ENCODE data around the gene GMPS. TPM values are rescaled to one million over a fixed set of nuclear protein-coding genes. Genes with fewer than 3 reads are reported as not detected.
"Not testable (repeated sequence)": the region's sequence is repeated elsewhere in the genome, so short reads cannot be mapped to it uniquely, and the experiment has no call there.

The GMPS gene
- total and polyA plus RNA-seq, 9 of the 15 experiments (the other 6 are each of a cell fraction or from before 2014, with no cell fraction given), result 73.7 to 282 (median 156) TPM

DNA sequence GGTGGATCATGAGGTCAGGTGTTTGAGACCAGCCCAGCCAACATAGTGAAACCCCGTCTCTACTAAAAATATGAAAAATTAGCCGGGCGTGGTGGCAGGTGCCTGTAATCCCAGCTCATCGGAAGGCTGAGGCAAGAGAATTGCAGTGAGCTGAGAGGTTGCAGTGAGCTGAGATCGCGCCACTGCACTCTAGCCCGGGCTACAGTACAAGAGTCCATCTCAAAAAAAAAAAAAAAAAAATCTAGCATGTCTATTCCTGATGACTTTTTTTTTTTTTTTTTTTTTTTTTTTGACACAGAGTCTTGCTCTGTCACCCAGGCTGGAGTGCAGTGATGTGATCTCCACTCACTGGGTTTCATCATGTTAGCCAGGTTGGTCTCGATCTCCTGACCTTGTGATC, 15.9 kb downstream of the GMPS start:
- FAIRE-seq; H3K9me1 ChIP-seq (ENCODE audit: control insufficient read depth, insufficient read depth, low read length); H3K4me3 ChIP-seq; in situ Hi-C loops (cut with MboI); H2AFZ ChIP-seq (ENCODE audit: low read depth, low read length); DNase-seq (ENCODE audit: extremely low read depth in 1 of 4, low spot score in 3 of 4); H3K9me3 ChIP-seq (replicated peaks; ENCODE audit: control insufficient read depth, insufficient read depth, low read depth, low read length); BruUV-seq (replicated peaks); intact Hi-C loops (cut with micrococcal nuclease); H3K4me2 ChIP-seq (ENCODE audit: insufficient read depth, low read length); H3K27ac ChIP-seq (ENCODE audit: extremely low read depth, low read depth, low read length); H4K20me1 ChIP-seq (replicated peaks; ENCODE audit: control insufficient read depth, insufficient read depth, low read length); H3K36me3 ChIP-seq (ENCODE audit: control insufficient read depth, insufficient read depth, low read length); H3K27me3 ChIP-seq (ENCODE audit: control insufficient read depth in 2 of 2, insufficient read depth in 2 of 2, low read length in 2 of 2): not testable (repeated sequence)
- Histone ChIP-seq H3K4me1 (replicated peaks in 1 of 2; ENCODE audit: control insufficient read depth in 2 of 2, insufficient read depth in 2 of 2, low read length in 2 of 2) (peaks cover 26 to 38% of the 10 kb centered on the region in 2 experiments), H3K9ac (ENCODE audit: insufficient read depth in 1 of 2, low read depth in 2 of 2, low read length in 2 of 2) (0 out of 4 replicates have a peak overlapping the region, but pooled peaks of 1 of the 2 experiments have one; percentile 28), H3K79me2 (ENCODE audit: control insufficient read depth, insufficient read depth, low read length) (peaks cover 99% of the 10 kb centered on the region)
- WGBS (ENCODE audit: insufficient coverage, low coverage, missing lambda C conversion rate), result 70% methylated on average over 6 of the region's 8 CpGs
- CTCF ChIA-PET (ENCODE audit: low intra/inter-chr PET ratio), result interaction anchor here (0.6 kb wide), 1 partner anchor 28 kb away, joined by 4 read pairs; no protein-coding TSS in a partner anchor
- POLR2A ChIA-PET, result interaction anchor here (0.6 to 6.6 kb wide), 6 partner anchors 10 to 538 kb away, joined by 3 to 64 read pairs (median 4); partner anchors contain the start of genes C3orf33, GMPS and SLC33A1
- peak; percentile 5 for ATAC-seq
- TF ChIP-seq ZNF384 (IDR thresholded peaks at IDR 0.05; ENCODE audit: low read depth, low read length) (peak; percentile 82), CEBPG (CRISPR knock-in tag; IDR thresholded peaks at IDR 0.05) (0 out of 2 replicates have a peak, but pooled peaks have one; percentile 49), CEBPG (tag; conservative IDR thresholded peaks at IDR 0.05 in 1 of 2, IDR thresholded peaks at IDR 0.05 in 1 of 2) (0 out of 4 replicates have a peak, but pooled peaks of 1 of the 2 experiments have one; percentile 11)

DNA sequence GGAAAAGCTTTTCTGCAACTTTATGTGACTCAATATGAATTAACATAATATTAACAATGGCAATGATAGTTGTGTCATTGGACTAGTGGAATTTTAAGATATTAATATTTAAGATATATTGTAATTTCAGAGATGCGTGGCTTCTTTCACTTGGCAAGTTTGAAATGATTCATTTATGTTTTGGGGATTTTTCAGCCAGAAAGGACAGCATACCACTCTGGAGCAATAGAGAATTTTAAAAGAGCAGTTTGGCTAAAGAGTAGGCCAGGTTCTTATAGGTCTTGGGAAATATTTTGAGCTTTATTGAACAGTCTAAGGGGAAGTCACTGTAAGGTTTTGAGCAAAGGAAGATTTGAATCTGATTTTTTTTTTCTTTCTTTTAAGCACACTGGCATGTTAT, 16.5 kb downstream of the GMPS start:
- ATAC-seq (no peak), DNase-seq (ENCODE audit: extremely low read depth in 1 of 4, low spot score in 3 of 4) (no peak), FAIRE-seq (no peak)
- H3K79me2 ChIP-seq (ENCODE audit: control insufficient read depth, insufficient read depth, low read length), result peaks cover 99% of the 10 kb centered on the region
- no peaks in the 10 kb centered on the region for H3K9me1 ChIP-seq (ENCODE audit: control insufficient read depth, insufficient read depth, low read length)
- no peak overlapping the region for H3K4me2 ChIP-seq (ENCODE audit: insufficient read depth, low read length)
- no peaks in the 10 kb centered on the region for H3K9me3 ChIP-seq (replicated peaks; ENCODE audit: control insufficient read depth, insufficient read depth, low read depth, low read length)
- H3K27ac ChIP-seq (ENCODE audit: extremely low read depth, low read depth, low read length), result peak overlapping the region; percentile 38; the same call in 1 of the 3 replicates
- H4K20me1 ChIP-seq (replicated peaks; ENCODE audit: control insufficient read depth, insufficient read depth, low read length), result 0 out of 2 replicates have a peak, but pooled peaks cover 3% of the 10 kb centered on the region
- H3K9ac ChIP-seq (ENCODE audit: insufficient read depth in 1 of 2, low read depth in 2 of 2, low read length in 2 of 2), result no peak overlapping the region
- peaks cover 25 to 36% of the 10 kb centered on the region in 2 experiments for H3K4me1 ChIP-seq (replicated peaks in 1 of 2; ENCODE audit: control insufficient read depth in 2 of 2, insufficient read depth in 2 of 2, low read length in 2 of 2)
- WGBS (ENCODE audit: insufficient coverage, low coverage, missing lambda C conversion rate), result 79% methylated on average over 1 of the region's 1 CpG
- POLR2A ChIA-PET, result interaction anchor here (0.6 to 6.6 kb wide), 5 partner anchors 16 to 1204 kb away, joined by 3 to 64 read pairs (median 4); partner anchors contain the start of genes C3orf33, GMPS and SLC33A1
- peaks cover 7% of the 10 kb centered on the region; the same call in 2 of the 3 replicates for H3K36me3 ChIP-seq (ENCODE audit: control insufficient read depth, insufficient read depth, low read length)
- H2AFZ ChIP-seq (ENCODE audit: low read depth, low read length), result no peak overlapping the region
- CTCF ChIA-PET (ENCODE audit: low intra/inter-chr PET ratio), result interaction anchor here (0.6 kb wide), 1 partner anchor 28 kb away, joined by 4 read pairs; no protein-coding TSS in a partner anchor
- in situ Hi-C loops (cut with MboI), result no loop called here
- BruUV-seq (replicated peaks), result no TSS peak
- H3K27me3 ChIP-seq (ENCODE audit: control insufficient read depth in 2 of 2, insufficient read depth in 2 of 2, low read length in 2 of 2), result no peaks in the 10 kb centered on the region
- H3K4me3 ChIP-seq, result no peak overlapping the region
- intact Hi-C loops (cut with micrococcal nuclease), result no loop called here
- TF ChIP-seq ARID2 (IDR thresholded peaks at IDR 0.05) (no peak), HDAC1 (IDR thresholded peaks at IDR 0.05) (no peak), ELF1 (tag; IDR thresholded peaks at IDR 0.05) (no peak), WHSC1 (IDR thresholded peaks at IDR 0.05; ENCODE audit: low read length) (no peak)

Measured in K562 (cell line).